NB4 (cell line): ENCODE results near the gene SPARCL1.

Source experiments
- CTCF ChIP-seq: IDR thresholded peaks from one replicate; pipeline ENCODE4 v1.5.1; 2012; ENCODE audit warnings: low read depth, low read length
- MAX ChIP-seq: IDR thresholded peaks from 2 replicates; pipeline ENCODE4 v1.6.1; 2011; ENCODE audit warnings: low read depth, low read length
- POLR2A ChIP-seq: IDR thresholded peaks from 2 replicates; pipeline ENCODE4 v1.6.1; 2011; ENCODE audit warnings: mild to moderate bottlenecking; ENCODE audit not compliant: insufficient read length; ENCODE audit errors: extremely low read depth

GRCh38 chr4:87458913-87459312 is 70.3 kb downstream of the SPARCL1 start:
- TF ChIP-seq CTCF (no peak), POLR2A (no peak), MAX (no peak)
